Adrenal gland (tissue), 12 donors: ENCODE results near the gene KLF13. TPM values are rescaled to one million over a fixed set of nuclear protein-coding genes. Genes with fewer than 3 reads are reported as not detected.
A peak's percentile ranks its signal among the peaks of the same experiment; 100 is the strongest.

ENCODE experiments used
- DNase-seq, 7 donors: peaks; one replicate each; pipeline ENCODE4 v3.0.0-alpha.2; 2019 to 2020
- H3K27ac ChIP-seq, 5 donors: fragments of 200-600 bp; sonication (generic) in 4 of 5; 1 replicate in 3 of 5; 2 replicates in 2 of 5; pipeline versions ENCODE4 v1.5.1 to v1.8.0; 2016 to 2020; ENCODE audit warnings: mild to moderate bottlenecking in 1 of 5
- H3K27me3 ChIP-seq: fragments of 200-600 bp; 2 replicates; pipeline ENCODE4 v1.8.0; 2021
- H3K36me3 ChIP-seq, 2 donors: fragments of 200-600 bp; replicated peaks in 1 of 2; 1 replicate in 1 of 2; 2 replicates in 1 of 2; pipeline versions ENCODE4 v1.5.1 to v1.8.0; 2018 to 2022
- H3K4me1 ChIP-seq, 2 donors: fragments of 200-600 bp; replicated peaks in 1 of 2; 1 replicate in 1 of 2; 2 replicates in 1 of 2; pipeline versions ENCODE4 v1.5.1 to v1.8.0; 2018 to 2021
- H3K4me3 ChIP-seq, 4 donors: fragments of 200-600 bp; sonication (generic) in 3 of 4; one replicate each; pipeline ENCODE4 v1.5.1; 2016 to 2018
- H3K9me3 ChIP-seq, 3 donors: fragments of 200-600 bp; sonication (generic) in 1 of 3; replicated peaks in 1 of 3; 1 replicate in 2 of 3; 2 replicates in 1 of 3; pipeline versions ENCODE4 v1.5.1 to v1.8.0; 2016 to 2021
- CTCF ChIP-seq, 6 experiments: fragments of 450-650 bp in 4 of 6; fragments of 200-600 bp in 2 of 6; sonication (generic) in 1 of 6; IDR thresholded peaks; 1 replicate in 5 of 6; 2 replicates in 1 of 6; pipeline versions ENCODE4 v1.5.1 to v1.8.0; 2016 to 2021; ENCODE audit warnings: antibody characterized with exemption in 6 of 6, mild to moderate bottlenecking in 2 of 6, moderate library complexity in 1 of 6
- POLR2A ChIP-seq, 2 donors: fragments of 450-650 bp; IDR thresholded peaks; one replicate each; pipeline ENCODE4 v1.6.1; 2017; ENCODE audit warnings: antibody characterized with exemption in 2 of 2, mild to moderate bottlenecking in 2 of 2, moderate library complexity in 1 of 2
- WGBS, 4 donors: extraction: QIAGEN DNeasy Blood & Tissue Kit in 2 of 4; methylation state at CpG; one replicate each; pipeline versions ENCODE4 v1.1.5 to v1.1.7; 2013 to 2017; 5-methylcytosine and 5-hydroxymethylcytosine counted together
- intact Hi-C, 2 donors: fragments of 100-400 bp; cut with DNase I; formaldehyde crosslinking; loops; one replicate each; pipeline versions ENCODE4 v1.14.1 to v1.15.0; 2022 to 2023
- polyA plus RNA-seq, 3 donors: library from polyadenylated mRNA; stranded (reverse); fragments of 200-250 nt in 2 of 3; fragments of 350-450 nt in 1 of 3; fragmentation: Illumina TruSeq in 1 of 3; extraction: RNeasy Lipid Tissue Mini Kit (QIAGEN cat#74804) in 1 of 3; gene quantifications; one replicate each; pipeline ENCODE4 v1.2.3, GENCODE V29; 2013 to 2014
- total RNA-seq, 9 donors: library from RNA; depleted of rRNA in 4 of 9; stranded (reverse); fragments of >200 nt in 4 of 9; fragments of 120-200 nt in 1 of 9; fragmentation: NEBNext Ultra II Directional in 1 of 9; extraction: Animal tissue kit (Norgen Biotek cat#: 25700) in 1 of 9; gene quantifications; one replicate each; pipeline versions ENCODE4 v1.1.0 to v1.2.4, GENCODE V29; 2013 to 2023
- donor health status: healthy with polysubstance abuse.
- donor health status: Bipolar disorder and iron deficiency.
- donor health status: DM: yes; HTN: yes; CAD: no.
- donor health status: DM: no; HTN: no; CAD: no.
- donor health status: DM: no; HTN: no; CAD: no.
- donor health status: DM: yes; HTN: yes; CAD: no.

The KLF13 gene
- total and polyA plus RNA-seq, 12 donors = 8.4 to 65.9 (median 31.9) TPM

GRCh38 chr15:31331389-31331788 is 4.8 kb downstream of the KLF13 start:
- 83 to 93% (median 88%) methylated on average over 2 to 5 of the region's 5 CpGs for WGBS, 4 donors
- Histone ChIP-seq H3K9me3 (no peaks in the 10 kb centered on the region), H3K27me3 (no peaks in the 10 kb centered on the region), H3K4me1 (peaks cover 16 to 51% of the 10 kb centered on the region in 2 donors), H3K4me3 (no peak overlapping the region), H3K36me3 (no peaks in the 10 kb centered on the region), H3K27ac (peak overlapping the region in 2 of 5 donors; percentile 3 to 31)
- intact Hi-C loops = no loop called here
- no peak for DNase-seq
- TF ChIP-seq CTCF (IDR thresholded peaks at IDR 0.05) = no peak
- TF ChIP-seq POLR2A (IDR thresholded peaks at IDR 0.05) = no peak

GRCh38 chr15:31332020-31332680 is 5.5 kb downstream of the KLF13 start:
- Histone ChIP-seq H3K27me3 (no peaks in the 10 kb centered on the region), H3K9me3 (no peaks in the 10 kb centered on the region), H3K4me3 (no peak overlapping the region), H3K36me3 (no peaks in the 10 kb centered on the region), H3K4me1 (peaks cover 16 to 56% of the 10 kb centered on the region in 2 donors), H3K27ac (peak overlapping the region in 2 of 5 donors; percentile 46 to 51)
- no peak for DNase-seq
- intact Hi-C loops = no loop called here
- TF ChIP-seq POLR2A (IDR thresholded peaks at IDR 0.05) (no peak), CTCF (IDR thresholded peaks at IDR 0.05) (no peak)
- WGBS, 4 donors = 78 to 90% (median 86%) methylated on average over 7 to 9 of the region's 9 CpGs

GRCh38 chr15:31332681-31333071 is 6.0 kb downstream of the KLF13 start:
- Histone ChIP-seq H3K27ac (peak overlapping the region in 3 of 5 donors; percentile 6 to 51 (median 46)), H3K4me1 (peaks cover 16 to 61% of the 10 kb centered on the region in 2 donors), H3K9me3 (no peaks in the 10 kb centered on the region), H3K27me3 (no peaks in the 10 kb centered on the region), H3K4me3 (no peak overlapping the region), H3K36me3 (no peaks in the 10 kb centered on the region)
- no peak for DNase-seq
- 93 to 100% (median 94%) methylated on average over 1 of the region's 1 CpG for WGBS, 4 donors
- intact Hi-C loops = no loop called here
- TF ChIP-seq CTCF (IDR thresholded peaks at IDR 0.05) (no peak), POLR2A (IDR thresholded peaks at IDR 0.05) (no peak)

- 57 to 78% (median 70%) methylated on average over 4 of the region's 4 CpGs for WGBS, 4 donors
- Histone ChIP-seq H3K27me3 (no peaks in the 10 kb centered on the region), H3K36me3 (no peaks in the 10 kb centered on the region), H3K9me3 (no peaks in the 10 kb centered on the region), H3K27ac (peak overlapping the region in 2 of 5 donors; percentile 6 to 46), H3K4me3 (no peak overlapping the region), H3K4me1 (peaks cover 16 to 66% of the 10 kb centered on the region in 2 donors)
- intact Hi-C loops = no loop called here
- DNase-seq = no peak
- TF ChIP-seq CTCF (IDR thresholded peaks at IDR 0.05) (no peak), POLR2A (IDR thresholded peaks at IDR 0.05) (no peak)
Measured at GRCh38 chr15:31333119-31333518, 6.5 kb downstream of the KLF13 start.
